IPS-NIHi11 (cell line): ENCODE results near the gene ADCY4.
"Not testable (repeated sequence)": the region's sequence is repeated elsewhere in the genome, so short reads cannot be mapped to it uniquely, and the experiment has no call there.

Experiments used
- DNase-seq: peaks from one replicate; pipeline ENCODE4 v3.0.0; 2012; ENCODE audit warnings: mixed read lengths, low spot score

The ADCY4 gene

GRCh38 chr14:24338843-24339242 is 4.0 kb upstream of the ADCY4 start:
- DNase-seq: no peak

- no peak for DNase-seq
These were observed 2.9 kb upstream of the ADCY4 start for GRCh38 chr14:24337824-24338175.

GRCh38 chr14:24337144-24337823 is 2.4 kb upstream of the ADCY4 start:
- no peak for DNase-seq

GRCh38 chr14:24335461-24336171 is 745 bp upstream of the ADCY4 start:
- no peak for DNase-seq

- peak; percentile 86 for DNase-seq
These were observed 2.4 kb downstream of the ADCY4 start for GRCh38 chr14:24332268-24332993.

GRCh38 chr14:24331731-24332267 is 3.1 kb downstream of the ADCY4 start:
- no peak for DNase-seq

GRCh38 chr14:24330973-24331674 is 3.7 kb downstream of the ADCY4 start:
- DNase-seq: no peak

GRCh38 chr14:24329736-24330135 is 5.1 kb downstream of the ADCY4 start:
- DNase-seq: no peak

- DNase-seq: no peak
These were observed 5.7 kb downstream of the ADCY4 start for GRCh38 chr14:24329073-24329663.

GRCh38 chr14:24327914-24328313 is 7.0 kb downstream of the ADCY4 start:
- DNase-seq: not testable (repeated sequence)

- DNase-seq: no peak
These were observed 7.6 kb downstream of the ADCY4 start for GRCh38 chr14:24327303-24327702.

GRCh38 chr14:24325963-24326362 is 8.9 kb downstream of the ADCY4 start:
- no peak for DNase-seq

- DNase-seq: no peak
These were observed 9.8 kb downstream of the ADCY4 start for GRCh38 chr14:24325041-24325530.

- DNase-seq: no peak
These were observed 10.8 kb downstream of the ADCY4 start for GRCh38 chr14:24324024-24324423.

GRCh38 chr14:24323341-24323740 is 11.5 kb downstream of the ADCY4 start:
- no peak for DNase-seq

- no peak for DNase-seq
These were observed 12.2 kb downstream of the ADCY4 start for GRCh38 chr14:24322672-24323071.

- DNase-seq: no peak
These were observed 13.5 kb downstream of the ADCY4 start for GRCh38 chr14:24321212-24321975.

- DNase-seq: no peak
These were observed 17.5 kb downstream of the ADCY4 start for GRCh38 chr14:24317141-24317928.

- DNase-seq: no peak
These were observed 18.3 kb downstream of the ADCY4 start for GRCh38 chr14:24316597-24316950.
